ENCODE data around the gene ITGA8. TPM values are rescaled to one million over a fixed set of nuclear protein-coding genes. Genes with fewer than 3 reads are reported as not detected.

The ITGA8 gene
- total and polyA plus RNA-seq, 2 of the 13 experiments (the other 11 are each of a cell fraction or from before 2014, with no cell fraction given), result not detected

DNA sequence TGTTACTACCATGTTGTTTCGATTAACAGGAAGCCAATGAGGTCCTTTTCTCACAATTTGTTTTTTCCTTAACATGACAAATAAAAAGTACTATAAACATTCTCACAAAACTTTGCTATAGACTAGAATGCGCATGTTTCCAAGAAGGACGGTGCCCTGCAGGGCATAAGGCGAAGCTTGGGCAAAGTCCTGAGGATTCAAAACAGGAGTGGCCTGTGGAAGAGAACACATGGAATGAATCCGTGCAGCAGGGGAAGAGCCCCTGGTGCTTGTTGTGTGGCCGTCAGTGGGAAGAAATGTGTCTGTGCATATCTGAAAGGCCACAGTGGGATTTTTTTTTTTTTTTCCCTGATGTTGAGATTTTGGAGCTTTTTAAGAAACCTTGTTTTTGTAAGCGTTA, 67.6 kb downstream of the ITGA8 start:
- intact Hi-C loops (cut with micrococcal nuclease; ENCODE audit: unreplicated experiment) (no loop called here), in situ Hi-C loops (cut with HindIII; ENCODE audit: extremely low pct_ligation_motif_present, low pct_unique_long_range_greater_than_20kb) (no loop called here)
- H4K20me1 ChIP-seq (ENCODE audit: insufficient read depth, low read length), result no peaks in the 10 kb centered on the region
- no peak for DNase-seq (ENCODE audit: low spot score)
- H3K4me3 ChIP-seq (replicated peaks in 1 of 3; ENCODE audit: insufficient read depth in 1 of 3, low read depth in 2 of 3, low read length in 3 of 3), result no peak overlapping the region
- no peaks in the 10 kb centered on the region for H3K4me1 ChIP-seq (ENCODE audit: insufficient read depth, low read length)
- no TSS peak for BruUV-seq (replicated peaks)
- H3K9me3 ChIP-seq (ENCODE audit: low read length), result no peaks in the 10 kb centered on the region
- TF ChIP-seq POLR2AphosphoS5 (IDR thresholded peaks at IDR 0.05; ENCODE audit: low read depth, low read length) (no peak), U2AF1 (optimal IDR thresholded peaks at IDR 0.05; ENCODE audit: low read depth, low read length) (no peak), SOX6 (IDR thresholded peaks at IDR 0.05) (no peak), SOX6 (CRISPR knock-in tag; IDR thresholded peaks at IDR 0.05) (no peak), PITX1 (CRISPR knock-in tag; IDR thresholded peaks at IDR 0.05) (no peak), ZBTB8A (CRISPR knock-in tag; IDR thresholded peaks at IDR 0.05; ENCODE audit: borderline replicate concordance, low read depth) (no peak), NAIF1 (CRISPR knock-in tag; IDR thresholded peaks at IDR 0.05; ENCODE audit: borderline replicate concordance) (no peak), ARNT (IDR thresholded peaks at IDR 0.05) (no peak), ZNF883 (CRISPR knock-in tag; IDR thresholded peaks at IDR 0.05; ENCODE audit: not compliant biosample characterization) (no peak), MYNN (CRISPR knock-in tag; IDR thresholded peaks at IDR 0.05; ENCODE audit: low read depth) (no peak), FOSL2 (CRISPR knock-in tag; IDR thresholded peaks at IDR 0.05) (no peak), BORCS8-MEF2B (CRISPR knock-in tag; IDR thresholded peaks at IDR 0.05) (no peak)
- TF ChIP-seq, protein P1, sequence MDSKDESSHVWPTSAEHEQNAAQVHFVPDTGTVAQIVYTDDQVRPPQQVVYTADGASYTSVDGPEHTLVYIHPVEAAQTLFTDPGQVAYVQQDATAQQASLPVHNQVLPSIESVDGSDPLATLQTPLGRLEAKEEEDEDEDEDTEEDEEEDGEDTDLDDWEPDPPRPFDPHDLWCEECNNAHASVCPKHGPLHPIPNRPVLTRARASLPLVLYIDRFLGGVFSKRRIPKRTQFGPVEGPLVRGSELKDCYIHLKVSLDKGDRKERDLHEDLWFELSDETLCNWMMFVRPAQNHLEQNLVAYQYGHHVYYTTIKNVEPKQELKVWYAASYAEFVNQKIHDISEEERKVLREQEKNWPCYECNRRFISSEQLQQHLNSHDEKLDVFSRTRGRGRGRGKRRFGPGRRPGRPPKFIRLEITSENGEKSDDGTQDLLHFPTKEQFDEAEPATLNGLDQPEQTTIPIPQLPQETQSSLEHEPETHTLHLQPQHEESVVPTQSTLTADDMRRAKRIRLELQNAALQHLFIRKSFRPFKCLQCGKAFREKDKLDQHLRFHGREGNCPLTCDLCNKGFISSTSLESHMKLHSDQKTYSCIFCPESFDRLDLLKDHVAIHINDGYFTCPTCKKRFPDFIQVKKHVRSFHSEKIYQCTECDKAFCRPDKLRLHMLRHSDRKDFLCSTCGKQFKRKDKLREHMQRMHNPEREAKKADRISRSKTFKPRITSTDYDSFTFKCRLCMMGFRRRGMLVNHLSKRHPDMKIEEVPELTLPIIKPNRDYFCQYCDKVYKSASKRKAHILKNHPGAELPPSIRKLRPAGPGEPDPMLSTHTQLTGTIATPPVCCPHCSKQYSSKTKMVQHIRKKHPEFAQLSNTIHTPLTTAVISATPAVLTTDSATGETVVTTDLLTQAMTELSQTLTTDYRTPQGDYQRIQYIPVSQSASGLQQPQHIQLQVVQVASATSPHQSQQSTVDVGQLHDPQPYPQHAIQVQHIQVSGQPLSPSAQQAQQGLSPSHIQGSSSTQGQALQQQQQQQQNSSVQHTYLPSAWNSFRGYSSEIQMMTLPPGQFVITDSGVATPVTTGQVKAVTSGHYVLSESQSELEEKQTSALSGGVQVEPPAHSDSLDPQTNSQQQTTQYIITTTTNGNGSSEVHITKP (CRISPR knock-in tag; IDR thresholded peaks at IDR 0.05; ENCODE audit: low read depth), result no peak
- WGBS (ENCODE audit: low lambda C conversion rate), result 55% methylated on average over 7 of the region's 7 CpGs
- no peak for ATAC-seq
- no peak overlapping the region for H2AFZ ChIP-seq (ENCODE audit: low read length)
- ChIA-PET CTCF (ENCODE audit: low intra/inter-chr PET ratio, low total read pairs) (no interaction called here), POLR2A (no interaction called here)
- no peaks in the 10 kb centered on the region for H3K36me3 ChIP-seq (replicated peaks in 1 of 2; ENCODE audit: control insufficient read depth in 1 of 2, insufficient read depth in 2 of 2, low read length in 2 of 2)
- no peak overlapping the region for H3K27ac ChIP-seq (ENCODE audit: extremely low read length, insufficient read depth, low read length)
- no peak overlapping the region for H3K9ac ChIP-seq (ENCODE audit: insufficient read depth, low read depth, low read length)
- H3K79me2 ChIP-seq (ENCODE audit: insufficient read depth, low read length), result no peaks in the 10 kb centered on the region
- no peak for FAIRE-seq
- 0 out of 5 replicates have a peak, but pooled peaks cover 0 to 4% of the 10 kb centered on the region in 2 experiments for H3K27me3 ChIP-seq (ENCODE audit: control insufficient read depth in 1 of 2, insufficient read depth in 2 of 2, low read length in 2 of 2)
- H3K4me2 ChIP-seq (ENCODE audit: low read depth, low read length), result no peak overlapping the region

Measured in HepG2 (cell line).